ENCODE results near the gene SEPTIN1. TPM values are rescaled to one million over a fixed set of nuclear protein-coding genes. Genes with fewer than 3 reads are reported as not detected.

Gene SEPTIN1
- total RNA-seq, 2 donors from 2014 or later = 1.1 to 2.3 TPM

DNA sequence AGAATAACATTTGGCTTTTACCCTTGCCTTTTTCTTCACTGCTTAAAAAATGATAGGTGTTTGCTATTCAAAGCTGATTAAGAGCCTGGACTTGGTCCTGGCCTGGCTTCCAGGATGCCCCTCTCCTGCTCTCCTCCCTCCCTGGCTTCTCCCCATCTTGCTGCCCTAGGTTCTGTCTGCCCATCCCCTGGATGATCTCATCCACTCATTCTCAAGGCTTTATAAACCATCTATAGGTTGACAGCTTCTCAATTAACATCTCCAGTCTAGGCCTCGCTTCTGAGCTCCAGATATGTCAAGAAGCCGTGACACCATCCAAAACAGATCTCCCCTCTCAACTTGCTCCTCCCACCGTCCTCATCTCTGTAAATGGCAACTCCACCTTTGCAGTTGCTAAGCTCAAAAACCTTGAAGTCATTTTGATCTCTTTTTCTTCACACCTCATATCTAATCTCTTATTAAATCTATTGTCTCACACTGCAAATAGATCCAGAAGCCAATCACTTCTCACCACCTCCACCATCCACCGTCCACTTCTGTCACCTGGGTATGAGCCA is 33.8 kb upstream of the SEPTIN1 start:
- Histone ChIP-seq H3K4me1 (ENCODE audit: control insufficient read depth, insufficient read depth, low read length) (no peaks in the 10 kb centered on the region), H3K4me3 (ENCODE audit: low read length) (no peak overlapping the region), H3K9me3 (ENCODE audit: control insufficient read depth, low read length) (no peaks in the 10 kb centered on the region), H3K27ac (ENCODE audit: low read depth, low read length) (no peak overlapping the region), H3K9ac (ENCODE audit: extremely low read depth, low read length, poor library complexity, severe bottlenecking) (no peak overlapping the region), H3K27me3 (ENCODE audit: control insufficient read depth, insufficient read depth, low read length, poor library complexity, severe bottlenecking) (no peaks in the 10 kb centered on the region), H3K36me3 (ENCODE audit: control insufficient read depth, insufficient read depth, low read length) (peaks cover 53% of the 10 kb centered on the region)
- WGBS, 2 experiments (ENCODE audit: insufficient coverage in 1 of 2, insufficient read length in 1 of 2) = 88 to 94% methylated on average over 4 of the region's 4 CpGs
- Mint-ChIP-seq H3K27ac (no peak overlapping the region), H3K27me3 (ENCODE audit: insufficient read depth) (no peaks in the 10 kb centered on the region), H3K9me3 (no peaks in the 10 kb centered on the region), H3K36me3 (ENCODE audit: low read depth) (peaks cover 49% of the 10 kb centered on the region), H3K4me1 (peaks cover 15% of the 10 kb centered on the region), H3K4me3 (no peak overlapping the region)
- no peak for TF ChIP-seq CTCF (conservative IDR thresholded peaks at IDR 0.05)
- DNase-seq = no peak

DNA sequence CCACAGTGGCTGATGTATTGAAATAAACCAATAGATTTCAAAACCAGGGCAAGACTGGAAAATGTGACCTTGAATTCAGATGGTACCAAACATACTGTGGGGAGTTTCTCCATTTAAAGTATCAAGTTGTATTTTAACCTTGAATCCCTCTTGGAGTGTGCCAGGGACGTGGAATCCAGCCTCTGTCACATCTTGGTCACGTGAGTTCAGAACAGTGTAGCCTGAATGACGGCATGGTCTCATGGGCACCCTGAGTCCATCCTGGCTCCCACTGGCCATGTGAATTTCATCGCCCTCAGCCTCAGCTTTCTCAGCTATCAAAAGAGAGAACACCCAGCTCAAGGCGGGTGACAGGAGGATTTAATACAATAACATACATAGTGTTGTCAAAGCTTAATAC is 31.8 kb upstream of the SEPTIN1 start:
- H3K36me3 Mint-ChIP-seq (ENCODE audit: low read depth) = peaks cover 46% of the 10 kb centered on the region
- Histone ChIP-seq H3K27ac (ENCODE audit: low read depth, low read length) (no peak overlapping the region), H3K4me3 (ENCODE audit: low read length) (no peak overlapping the region), H3K9ac (ENCODE audit: extremely low read depth, low read length, poor library complexity, severe bottlenecking) (no peak overlapping the region), H3K36me3 (ENCODE audit: control insufficient read depth, insufficient read depth, low read length) (peaks cover 48% of the 10 kb centered on the region), H3K4me1 (ENCODE audit: control insufficient read depth, insufficient read depth, low read length) (no peaks in the 10 kb centered on the region), H3K27me3 (ENCODE audit: control insufficient read depth, insufficient read depth, low read length, poor library complexity, severe bottlenecking) (no peaks in the 10 kb centered on the region), H3K9me3 (ENCODE audit: control insufficient read depth, low read length) (no peaks in the 10 kb centered on the region)
- peaks cover 15% of the 10 kb centered on the region for H3K4me1 Mint-ChIP-seq
- no peak overlapping the region for H3K4me3 Mint-ChIP-seq
- no peak for DNase-seq
- TF ChIP-seq CTCF (conservative IDR thresholded peaks at IDR 0.05) = no peak
- H3K27ac Mint-ChIP-seq = no peak overlapping the region
- H3K9me3 Mint-ChIP-seq = no peaks in the 10 kb centered on the region
- H3K27me3 Mint-ChIP-seq (ENCODE audit: insufficient read depth) = no peaks in the 10 kb centered on the region
- 96 to 100% methylated on average over 1 to 4 of the region's 5 CpGs for WGBS, 2 experiments (ENCODE audit: insufficient coverage in 1 of 2, insufficient read length in 1 of 2)

DNA sequence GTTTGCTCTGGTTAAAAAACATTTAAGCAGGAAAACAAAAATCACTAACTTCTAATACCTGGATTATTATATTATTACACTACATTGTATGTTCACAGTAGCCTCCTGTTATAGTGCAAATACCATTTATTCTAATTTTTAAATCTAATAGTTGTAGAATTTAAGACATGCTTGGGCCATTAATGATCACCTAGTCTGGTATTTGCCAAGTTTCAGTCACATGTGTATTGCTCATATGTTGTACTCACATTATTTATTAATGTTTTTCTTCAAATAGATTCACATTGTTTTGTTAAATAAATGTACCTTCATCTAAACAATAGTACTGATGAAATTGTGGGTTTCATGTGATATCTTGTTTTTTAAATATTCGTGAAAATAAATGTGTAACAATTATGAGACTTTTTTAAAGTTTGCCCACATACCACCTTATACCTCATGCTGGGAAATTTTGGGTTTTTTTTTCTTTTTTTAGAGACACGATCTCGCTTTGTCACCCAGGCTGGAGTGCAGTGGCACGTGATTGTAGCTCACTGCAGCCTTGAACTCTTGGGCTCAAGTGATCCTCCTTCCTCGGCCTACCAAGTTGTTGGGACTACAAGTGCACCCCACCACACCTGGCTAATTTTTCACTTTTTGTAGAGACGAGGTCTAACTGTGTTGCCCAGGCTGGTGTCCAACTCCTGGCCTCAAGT is 30.9 kb upstream of the SEPTIN1 start:
- H3K4me3 Mint-ChIP-seq = no peak overlapping the region
- peak overlapping the region; percentile 35 for H3K27ac Mint-ChIP-seq
- no peaks in the 10 kb centered on the region for H3K9me3 Mint-ChIP-seq
- H3K9me3 ChIP-seq (ENCODE audit: control insufficient read depth, low read length) = no peaks in the 10 kb centered on the region
- peaks cover 39% of the 10 kb centered on the region for H3K36me3 ChIP-seq (ENCODE audit: control insufficient read depth, insufficient read depth, low read length)
- no peaks in the 10 kb centered on the region for H3K27me3 ChIP-seq (ENCODE audit: control insufficient read depth, insufficient read depth, low read length, poor library complexity, severe bottlenecking)
- DNase-seq = no peak
- peaks cover 14% of the 10 kb centered on the region for H3K4me1 Mint-ChIP-seq
- TF ChIP-seq CTCF (conservative IDR thresholded peaks at IDR 0.05) = no peak
- peaks cover 44% of the 10 kb centered on the region for H3K36me3 Mint-ChIP-seq (ENCODE audit: low read depth)
- H3K27me3 Mint-ChIP-seq (ENCODE audit: insufficient read depth) = no peaks in the 10 kb centered on the region
- no peaks in the 10 kb centered on the region for H3K4me1 ChIP-seq (ENCODE audit: control insufficient read depth, insufficient read depth, low read length)
- no peak overlapping the region for H3K27ac ChIP-seq (ENCODE audit: low read depth, low read length)
- 90 to 96% methylated on average over 4 to 5 of the region's 6 CpGs for WGBS, 2 experiments (ENCODE audit: insufficient coverage in 1 of 2, insufficient read length in 1 of 2)
- H3K4me3 ChIP-seq (ENCODE audit: low read length) = no peak overlapping the region
- no peak overlapping the region for H3K9ac ChIP-seq (ENCODE audit: extremely low read depth, low read length, poor library complexity, severe bottlenecking)
